GM19238 (cell line): ENCODE measurements around the gene DUSP16.
A peak's percentile ranks its signal among the peaks of the same experiment; 100 is the strongest.

Experiments used
- DNase-seq: peaks from one replicate; pipeline ENCODE4 v3.0.0; 2011; ENCODE audit warnings: low spot score; ENCODE audit not compliant: insufficient read length

Gene DUSP16

DNA sequence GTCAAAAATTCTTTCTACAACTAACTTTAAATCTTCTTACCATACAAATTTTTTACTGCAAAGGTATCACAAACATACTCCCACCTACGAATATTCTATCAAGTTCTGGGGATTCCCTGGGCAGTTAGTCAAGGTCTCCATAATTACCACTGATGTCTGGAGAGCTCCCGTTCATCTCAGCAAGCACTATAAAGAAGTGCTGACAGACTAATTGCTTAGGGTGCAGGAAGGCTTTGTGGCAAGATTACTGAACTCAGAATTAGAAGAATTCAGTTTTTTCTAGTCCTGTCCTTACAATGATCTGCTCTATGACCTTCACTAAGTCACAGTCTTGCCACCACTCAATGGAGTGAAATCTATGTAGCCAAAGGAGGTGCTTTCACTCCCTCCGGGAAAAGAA lies 61.5 kb downstream of the DUSP16 start:
- DNase-seq: no peak

DNA sequence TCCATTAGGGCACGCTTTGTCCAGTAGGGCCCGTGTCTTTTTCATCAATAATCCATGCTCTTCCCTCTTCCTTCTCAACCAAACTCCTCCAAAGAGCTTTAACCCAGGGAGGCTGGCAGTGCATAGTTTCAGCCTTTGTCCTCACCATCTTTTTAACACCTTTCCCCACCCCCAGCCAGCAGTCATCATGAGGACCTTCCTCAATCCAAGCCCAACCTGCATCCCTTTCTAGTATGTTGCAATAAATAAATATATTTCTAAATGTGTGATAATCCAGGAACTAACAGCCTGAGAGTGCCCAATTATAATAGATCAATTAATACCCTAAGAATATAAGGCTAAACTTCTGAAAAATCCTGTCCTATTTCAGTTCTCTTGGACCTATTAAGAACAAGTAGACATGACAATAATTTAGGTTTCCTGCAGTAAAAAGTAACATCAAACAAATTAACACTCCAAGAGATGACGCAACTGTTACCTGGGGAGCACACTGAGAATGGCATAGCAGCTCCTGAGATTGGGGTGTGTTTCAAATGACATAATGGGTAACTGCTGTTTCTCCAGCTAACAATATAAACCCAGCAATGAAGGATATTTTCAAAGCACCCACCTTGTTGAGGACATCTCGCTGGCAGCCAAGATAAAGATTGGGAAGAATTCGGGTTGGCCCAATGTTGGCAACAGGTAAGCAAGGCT lies 62.6 kb downstream of the DUSP16 start:
- no peak for DNase-seq

DNA sequence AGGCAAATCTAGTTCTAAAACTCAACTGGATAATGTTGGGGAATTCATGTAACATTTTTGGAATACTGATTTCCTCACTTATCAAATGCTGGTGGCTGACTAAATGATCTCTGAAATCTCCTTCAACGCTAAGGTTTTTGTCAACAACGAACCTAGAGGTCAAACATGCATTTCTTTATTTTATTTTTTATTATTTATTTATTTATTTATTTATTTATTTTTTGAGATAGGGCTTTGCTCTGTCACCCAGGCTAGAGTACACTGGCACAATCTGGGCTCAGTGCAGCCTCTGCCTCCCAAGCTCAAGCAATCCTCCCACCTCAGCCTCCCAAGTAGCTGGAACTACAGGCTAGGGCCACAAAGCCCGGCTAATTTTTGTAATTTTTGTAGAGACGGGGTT lies 64.5 kb downstream of the DUSP16 start:
- DNase-seq: no peak

DNA sequence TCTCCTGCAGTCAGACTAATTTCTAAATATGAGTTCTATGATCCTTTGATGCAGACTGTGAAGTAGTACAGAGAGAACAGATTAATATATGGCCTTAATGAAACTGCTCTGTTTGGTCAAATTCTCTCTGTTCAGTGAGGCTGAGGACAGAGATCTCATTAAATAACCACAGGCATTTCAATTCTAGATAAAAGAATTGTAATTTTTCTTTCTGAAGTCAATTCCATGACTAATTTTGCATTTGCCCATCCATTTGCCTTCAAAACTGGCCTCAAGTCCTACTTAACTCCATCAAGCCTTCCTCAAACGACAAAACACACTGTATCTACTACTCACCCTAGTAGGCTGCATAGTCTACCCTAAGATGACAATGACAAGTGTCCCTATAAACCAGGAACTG lies 67.1 kb downstream of the DUSP16 start:
- DNase-seq: no peak

DNA sequence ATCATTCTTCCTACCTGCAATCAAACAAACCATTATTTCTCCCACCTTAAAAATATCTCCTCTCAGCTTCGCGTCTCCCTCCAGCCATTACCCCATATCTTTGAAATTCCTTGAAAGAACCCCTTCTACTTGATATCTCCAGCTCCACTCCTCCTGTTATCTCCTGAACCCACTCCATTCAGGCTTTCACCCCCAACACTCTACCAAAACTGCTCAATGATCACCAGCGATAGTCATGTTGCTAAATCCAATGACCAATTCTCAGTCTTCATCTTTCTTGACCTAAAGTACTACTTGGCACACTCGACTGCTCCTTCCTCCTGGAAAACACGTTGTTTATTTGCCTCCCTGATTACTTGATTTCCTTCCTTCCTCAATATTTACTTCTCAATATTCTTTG lies 70.1 kb downstream of the DUSP16 start:
- no peak for DNase-seq

DNA sequence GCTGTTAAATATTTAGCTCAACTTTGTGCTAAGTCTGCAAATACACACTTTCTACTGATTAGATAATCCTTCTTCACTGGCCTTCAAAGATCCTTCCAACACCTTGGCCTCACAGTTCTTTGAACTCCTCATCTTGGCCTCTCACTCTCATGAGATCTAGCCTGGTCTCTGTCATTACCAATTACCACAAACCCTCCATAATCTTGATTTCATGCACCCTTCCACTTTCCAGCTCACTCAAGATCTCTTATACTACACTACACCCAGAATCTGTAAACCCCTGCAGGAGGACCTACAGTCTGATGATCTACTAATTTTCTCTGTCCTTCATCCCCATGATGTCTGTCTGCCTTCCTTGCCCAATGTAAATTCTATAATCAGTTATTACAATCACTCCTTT lies 71.1 kb downstream of the DUSP16 start:
- no peak for DNase-seq

DNA sequence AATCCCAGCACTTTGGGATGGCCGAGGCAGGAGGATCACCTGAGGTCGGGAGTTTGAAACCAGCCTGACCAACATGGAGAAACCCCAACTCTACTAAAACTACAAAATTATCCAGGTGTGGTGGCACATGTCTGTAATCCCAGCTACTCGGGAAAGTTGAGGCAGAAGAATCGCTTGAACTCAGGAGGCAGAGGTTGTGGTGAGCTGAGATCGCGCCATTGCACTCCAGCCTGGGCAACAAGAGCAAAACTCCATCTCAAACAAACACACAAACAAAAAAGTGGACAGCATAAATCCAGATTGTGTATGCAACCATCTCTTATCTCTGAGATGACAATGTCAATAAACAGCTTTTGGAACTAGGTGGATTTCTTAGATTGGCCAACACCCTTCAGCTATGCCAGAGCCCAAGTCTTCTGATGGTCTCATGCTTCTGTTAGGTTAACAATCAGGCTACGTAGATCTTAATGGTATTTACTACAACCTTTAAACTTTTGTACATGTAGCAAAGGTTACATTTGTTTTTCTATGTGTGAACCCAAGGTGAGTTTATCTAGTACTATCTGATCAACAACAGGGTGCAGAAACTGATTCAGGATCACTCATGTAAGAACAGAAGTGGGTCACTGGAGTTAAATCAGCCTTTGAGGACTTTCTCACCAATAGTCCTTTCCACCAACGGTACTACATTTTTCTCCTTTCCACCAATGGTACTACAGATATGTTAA lies 73.7 kb downstream of the DUSP16 start:
- no peak for DNase-seq

DNA sequence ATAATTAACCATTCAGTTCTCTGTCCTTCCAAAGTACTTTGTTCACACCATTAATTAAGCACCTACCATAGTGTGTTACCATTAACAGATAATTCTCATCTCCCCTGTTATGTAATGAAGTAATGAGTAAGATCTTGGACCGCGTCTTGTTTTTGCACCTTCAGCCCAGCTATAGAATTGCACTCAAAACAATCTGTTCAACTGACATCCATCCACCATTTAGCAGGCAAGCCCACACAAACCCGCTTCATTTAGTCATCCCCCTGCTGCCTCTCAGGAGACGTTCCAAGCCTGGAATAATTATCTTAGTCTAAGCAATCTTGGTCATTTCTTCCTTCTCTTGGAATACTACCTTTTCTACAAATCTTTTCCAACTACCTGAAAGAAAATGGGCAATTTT lies 74.4 kb downstream of the DUSP16 start:
- DNase-seq: no peak

DNA sequence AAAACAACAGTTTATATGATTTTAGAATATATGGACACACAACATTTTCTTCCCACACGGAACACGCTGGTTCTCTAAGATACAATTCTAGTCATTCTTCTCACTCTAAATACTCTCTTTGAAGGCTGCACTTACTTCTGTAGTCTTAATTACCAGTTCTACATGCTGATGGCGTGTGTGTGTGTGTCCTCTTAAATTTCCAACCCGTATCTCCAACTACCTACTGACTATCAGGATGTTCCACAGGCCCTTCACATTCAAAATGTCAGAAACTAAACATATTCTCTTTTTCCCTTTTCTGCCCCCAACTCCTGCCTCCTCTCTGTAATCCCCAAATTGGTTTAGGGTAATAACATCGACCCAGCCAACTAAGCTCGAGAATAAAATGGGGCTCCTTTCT lies 75.2 kb downstream of the DUSP16 start:
- no peak for DNase-seq

DNA sequence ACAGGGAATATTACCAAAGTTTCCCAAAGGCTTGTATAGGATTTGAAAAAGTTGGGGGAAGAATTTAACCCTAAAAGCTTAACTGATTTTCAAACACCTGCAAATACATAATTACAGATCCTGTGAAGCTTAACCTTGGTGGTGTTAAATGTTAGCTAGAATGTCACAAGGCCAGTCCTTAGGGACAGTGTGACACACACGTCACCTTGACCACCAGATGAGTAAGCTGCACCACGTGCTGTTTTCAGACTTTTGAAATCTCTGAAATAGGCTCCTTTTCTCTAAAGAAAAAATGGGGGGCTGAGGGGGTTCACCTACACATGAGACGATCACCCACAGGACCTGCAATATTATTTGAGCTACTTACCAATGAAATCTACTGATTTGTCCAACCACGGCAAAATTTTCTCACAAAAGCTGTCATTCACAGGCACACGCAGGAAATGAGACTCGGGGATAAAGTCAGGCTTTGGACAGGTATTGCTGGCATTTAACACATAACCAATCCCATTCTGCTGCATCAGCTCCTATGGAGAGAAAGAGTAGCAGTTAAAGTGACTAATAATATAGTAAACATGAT lies 75.9 kb downstream of the DUSP16 start:
- DNase-seq: no peak

DNA sequence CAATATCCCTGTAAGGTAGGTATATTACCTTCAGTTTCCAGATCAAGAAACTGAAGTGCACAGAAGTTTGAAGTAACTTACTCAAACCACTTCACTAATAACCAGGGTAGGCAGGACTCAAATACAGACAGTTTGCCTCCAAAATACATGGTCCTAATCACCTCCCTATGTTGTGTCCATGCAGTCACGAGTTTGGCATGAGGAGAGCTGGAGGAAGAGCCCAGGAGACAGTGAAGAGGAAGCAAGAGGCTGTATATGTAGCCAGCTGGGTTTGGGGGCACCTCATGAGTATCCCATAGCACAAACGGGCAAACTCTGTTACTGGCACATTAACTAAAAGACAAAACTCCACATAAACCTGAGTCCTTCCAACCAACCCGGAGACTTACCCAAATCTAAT lies 79.2 kb downstream of the DUSP16 start:
- no peak for DNase-seq

DNA sequence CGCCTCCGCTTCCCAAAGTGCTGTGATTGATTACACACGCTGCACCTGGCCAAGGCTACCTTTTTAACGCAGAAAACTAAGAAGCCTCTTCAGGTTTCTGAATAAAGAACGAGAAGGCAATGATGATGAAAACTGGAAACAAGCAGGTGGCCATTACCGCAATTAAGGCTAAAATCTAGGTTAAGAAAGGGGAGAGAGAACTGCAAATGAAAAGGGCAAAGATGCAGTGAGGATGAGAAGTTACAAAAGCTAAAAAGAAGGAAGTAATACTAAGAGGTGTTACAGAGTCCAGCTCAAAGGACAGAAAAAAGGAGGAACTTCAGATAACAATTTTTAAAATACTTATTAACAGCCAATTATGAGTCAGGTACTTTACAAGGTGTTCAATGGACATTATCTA lies 79.7 kb downstream of the DUSP16 start:
- no peak for DNase-seq

DNA sequence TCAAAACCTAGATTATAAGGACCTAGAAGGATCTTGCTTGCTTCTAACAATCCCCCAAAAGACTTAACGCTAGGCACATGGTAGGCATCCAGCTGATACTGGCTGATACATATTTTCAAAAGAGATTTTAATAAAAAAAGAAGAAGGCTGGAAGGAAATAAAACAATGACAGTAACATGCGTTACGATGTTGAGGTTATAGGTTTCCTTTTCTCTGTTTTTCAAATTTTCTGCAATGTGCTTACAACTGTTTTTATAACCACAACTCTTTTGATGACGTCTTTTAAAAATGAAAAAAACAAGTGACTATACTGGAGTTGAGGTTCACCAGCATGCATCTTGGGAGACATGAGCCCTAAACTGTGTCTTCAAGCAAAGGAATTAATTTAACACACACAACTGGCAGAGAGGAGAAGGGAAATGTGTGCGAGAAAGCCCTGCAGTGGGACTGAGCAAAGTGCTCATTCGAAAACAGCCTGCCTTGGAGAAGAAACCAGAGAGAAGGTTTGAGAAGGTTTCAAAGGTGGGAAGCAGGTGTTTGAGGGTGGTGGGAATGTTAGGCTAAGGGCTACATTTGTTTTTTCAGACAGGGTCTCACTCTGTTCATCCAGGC lies 80.4 kb downstream of the DUSP16 start:
- no peak for DNase-seq

DNA sequence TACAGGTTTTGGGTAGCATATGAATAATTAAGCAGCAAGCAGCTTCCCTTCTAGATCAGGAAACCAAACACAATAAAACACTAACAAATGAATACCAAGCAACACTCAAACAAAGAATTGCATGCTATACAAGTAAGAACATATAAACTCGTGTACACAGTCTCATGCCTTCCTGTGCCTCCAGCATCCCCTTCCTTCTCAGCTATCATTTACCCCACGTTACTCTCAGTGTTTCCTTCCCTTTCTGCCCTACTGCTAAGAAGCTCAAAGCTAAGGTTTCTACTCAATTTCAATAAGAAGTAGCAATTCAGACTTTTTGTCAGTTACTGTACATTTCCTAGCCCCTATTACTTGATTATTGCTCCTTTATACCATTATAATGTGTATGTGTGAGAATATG lies 81.0 kb downstream of the DUSP16 start:
- DNase-seq: no peak

DNA sequence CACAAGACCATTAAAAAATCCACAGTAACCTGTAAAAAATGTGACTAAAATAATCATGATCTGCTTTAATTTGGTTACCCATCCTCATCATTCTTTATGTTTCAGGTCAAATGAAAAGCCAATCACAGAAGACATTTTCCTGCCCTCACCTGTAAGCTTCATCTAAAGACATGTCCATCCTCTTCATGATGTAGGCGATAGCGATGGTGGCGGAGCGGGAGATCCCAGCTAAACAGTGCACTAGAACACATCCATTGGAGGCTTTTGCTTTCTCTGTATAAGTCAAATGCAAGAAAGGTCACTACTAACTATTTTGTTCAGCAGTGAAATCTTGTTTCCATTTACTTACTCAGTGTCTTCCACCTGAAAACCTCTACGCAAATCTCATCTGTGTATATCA lies 82.6 kb downstream of the DUSP16 start:
- DNase-seq: no peak

DNA sequence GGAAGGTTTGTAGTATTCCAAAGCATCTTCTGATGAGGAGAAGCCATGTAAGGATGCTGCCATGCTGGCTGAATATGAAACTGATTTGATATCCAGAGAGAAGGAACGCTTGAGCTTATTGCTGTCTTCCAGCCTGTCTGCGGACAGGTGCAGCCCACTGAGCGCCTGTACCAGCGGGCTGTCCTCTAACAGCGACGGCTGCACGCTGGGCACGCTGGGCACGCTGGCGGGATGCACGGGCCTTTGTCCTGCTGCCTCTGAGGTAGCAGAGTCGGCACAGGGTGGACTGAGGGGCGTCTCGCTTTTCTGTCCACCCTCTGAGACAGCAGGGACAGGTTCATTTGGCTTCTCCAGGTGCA lies 85.2 kb downstream of the DUSP16 start:
- no peak for DNase-seq

DNA sequence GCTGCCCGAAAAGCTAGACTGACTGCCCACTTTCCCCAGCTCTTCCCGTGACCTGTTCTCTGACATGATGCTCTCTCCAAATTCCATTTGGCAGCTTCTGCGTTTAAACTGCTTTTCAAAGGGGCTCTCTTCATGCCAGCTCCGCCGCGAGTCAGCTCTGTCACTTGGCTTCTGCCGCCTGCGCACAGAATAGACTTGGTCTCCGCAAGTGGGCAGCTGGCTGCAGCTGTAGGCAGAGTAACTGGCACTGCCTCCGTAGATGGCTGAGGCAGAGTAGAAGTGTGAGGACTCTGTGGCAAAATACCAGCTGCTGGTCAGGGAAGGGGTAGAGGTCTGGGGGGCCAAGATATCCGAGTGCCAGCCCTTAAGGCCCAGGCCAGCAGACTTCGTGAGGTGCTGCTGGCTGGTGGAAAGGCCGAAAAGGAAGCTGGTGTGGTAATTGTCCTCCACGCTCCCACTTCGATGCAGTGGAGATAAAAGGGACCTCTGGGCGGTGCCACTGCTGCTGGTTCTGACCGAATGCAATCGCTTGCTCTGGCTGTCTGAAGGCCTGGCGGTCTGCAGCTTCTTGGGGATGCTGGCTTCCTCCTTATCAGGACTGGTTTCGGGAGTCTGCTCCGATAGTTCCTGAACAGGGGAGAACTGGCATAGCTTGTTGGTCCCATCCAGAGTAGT lies 85.7 kb downstream of the DUSP16 start:
- DNase-seq: no peak

DNA sequence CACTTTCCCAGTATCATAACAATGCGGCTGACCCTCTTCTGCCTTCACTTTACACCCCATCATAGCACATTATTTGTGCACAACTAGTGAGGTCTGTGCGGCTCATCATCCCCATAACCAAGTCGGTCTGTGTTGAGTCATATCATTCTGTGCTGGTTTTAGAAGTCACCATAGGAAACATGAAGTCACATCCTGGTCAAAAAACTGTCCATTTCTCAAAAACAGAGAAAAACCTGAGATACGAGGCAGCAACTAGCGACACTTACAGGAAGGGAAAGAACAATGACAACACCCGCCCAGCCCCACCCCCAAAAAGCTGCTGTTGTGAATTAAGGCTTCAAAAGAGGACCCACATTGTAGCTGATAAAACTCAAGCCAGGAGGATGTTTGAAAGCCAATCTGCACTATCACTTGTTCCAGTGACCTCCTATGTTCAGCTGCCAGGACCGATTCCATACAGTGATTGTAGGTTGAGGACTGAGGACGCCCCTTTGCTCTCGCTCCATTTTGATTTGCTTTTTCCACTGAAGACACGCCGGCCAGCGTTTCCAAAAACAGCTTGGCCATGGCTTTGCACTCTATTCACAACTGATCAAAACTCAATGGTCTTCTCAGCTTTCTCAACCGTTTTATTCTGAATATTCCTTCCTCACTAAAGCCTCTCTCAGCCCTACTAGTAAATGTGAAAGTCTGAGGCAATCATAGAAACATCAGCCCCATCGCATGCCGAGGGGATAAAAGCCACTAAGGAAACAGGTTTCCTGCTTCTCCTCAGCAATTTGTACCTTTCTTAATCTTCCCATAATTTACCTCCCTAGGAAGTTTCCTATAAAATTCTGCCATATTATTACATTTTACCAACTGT lies 87.5 kb downstream of the DUSP16 start:
- DNase-seq: peak; percentile 50

DNA sequence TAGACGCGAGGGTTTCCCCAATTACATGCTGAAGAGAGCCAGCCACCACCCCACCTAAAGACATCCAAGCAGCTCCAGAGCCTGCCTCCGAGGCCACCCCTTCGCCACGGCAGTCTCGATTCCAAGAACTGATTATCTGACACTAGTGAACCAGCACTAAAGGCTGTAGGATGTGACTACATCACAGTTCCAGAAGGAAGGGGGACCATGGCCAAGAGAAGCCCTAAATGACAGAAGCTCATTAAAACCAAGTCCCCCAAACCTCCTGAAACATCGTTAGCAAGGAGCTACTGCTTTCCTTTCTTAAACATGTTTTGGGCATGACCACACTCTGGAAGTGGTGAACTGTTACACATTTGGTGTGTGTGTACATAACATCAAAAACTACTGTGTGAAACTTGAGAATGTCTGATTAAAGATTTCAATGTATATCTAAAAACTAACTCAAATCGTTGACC lies 88.2 kb downstream of the DUSP16 start:
- no peak for DNase-seq

DNA sequence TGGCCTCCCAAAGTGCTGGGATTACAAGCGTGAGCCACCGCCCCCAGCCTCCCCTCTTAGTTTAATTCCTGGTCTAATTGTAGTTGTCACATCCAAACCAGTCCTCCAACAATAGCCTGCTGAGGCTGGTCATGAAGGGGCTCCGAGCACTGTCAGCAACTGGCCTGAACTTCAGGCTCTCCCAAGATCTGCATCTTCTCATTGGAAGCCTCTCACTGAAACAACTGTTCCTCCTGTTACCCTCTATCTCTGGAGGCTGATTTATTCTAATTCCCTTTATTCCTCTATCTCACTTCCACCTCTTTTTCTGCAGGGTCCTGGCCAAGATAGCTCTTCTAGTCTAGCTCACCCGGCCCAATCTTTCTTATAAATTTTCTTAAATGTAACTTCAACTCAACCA lies 89.4 kb downstream of the DUSP16 start:
- no peak for DNase-seq
